ENCODE data around the gene DYDC2. TPM values are rescaled to one million over a fixed set of nuclear protein-coding genes. Genes with fewer than 3 reads are reported as not detected.

DYDC2 gene
- total and polyA plus RNA-seq, 2 of the 4 experiments (the other 2 are of a cell fraction): not detected

DNA sequence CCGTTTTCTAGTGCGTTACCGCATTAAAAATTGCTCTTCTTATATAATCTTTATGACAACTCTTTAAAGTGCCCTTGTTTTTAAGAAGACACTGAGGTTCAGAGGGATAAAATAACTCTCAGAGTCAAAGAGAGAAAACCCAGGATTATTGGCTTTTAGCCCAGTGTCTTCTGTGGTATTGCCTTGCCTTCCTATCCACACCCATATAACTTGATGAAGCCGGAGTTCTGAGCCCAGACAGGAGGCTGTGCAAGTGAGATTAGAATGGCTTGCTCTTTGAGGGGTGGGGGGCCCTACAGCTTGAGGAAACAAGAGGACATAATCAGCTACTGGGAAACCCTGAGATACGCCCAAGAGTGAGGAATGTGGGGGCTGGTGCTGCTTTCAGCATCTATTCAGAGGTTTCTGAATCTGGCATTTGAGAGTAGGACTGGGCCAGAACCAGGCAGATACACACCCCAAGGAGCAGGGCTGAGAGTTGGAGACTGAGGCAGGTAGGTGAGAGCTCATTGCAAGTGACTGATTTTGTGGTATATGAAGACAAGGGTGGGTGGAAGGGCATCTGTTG is 54.1 kb downstream of the DYDC2 start:
- Histone ChIP-seq H3K4me2 (ENCODE audit: low read depth, low read length) (no peak overlapping the region), H3K56ac (ENCODE audit: extremely low read depth, insufficient read depth, low read length) (no peak overlapping the region), H3K4me1 (ENCODE audit: control insufficient read depth, insufficient read depth, low read length) (peaks cover 3% of the 10 kb centered on the region; the same call in 1 of the 2 replicates), H2AK9ac (replicated peaks; ENCODE audit: low read depth, low read length, poor library complexity) (no peak overlapping the region), H2AFZ (replicated peaks; ENCODE audit: low read length, poor library complexity) (no peak overlapping the region), H2BK15ac (ENCODE audit: low read depth, low read length) (no peak overlapping the region), H2AK5ac (ENCODE audit: low read depth, low read length) (no peak overlapping the region), H3K27ac (ENCODE audit: insufficient read depth, low read length) (no peak overlapping the region), H3K36me3 (ENCODE audit: control insufficient read depth, insufficient read depth, low read length) (no peaks in the 10 kb centered on the region), H3K9ac (ENCODE audit: low read depth, low read length) (no peak overlapping the region), H2BK120ac (ENCODE audit: low read depth, low read length) (no peak overlapping the region), H3K9me3 (ENCODE audit: control insufficient read depth, insufficient read depth, low read length) (no peaks in the 10 kb centered on the region), H3K4ac (ENCODE audit: low read depth, low read length) (no peak overlapping the region), H4K91ac (ENCODE audit: insufficient read depth, low read depth, low read length) (no peak overlapping the region), H3K18ac (ENCODE audit: low read depth, low read length) (no peak overlapping the region), H2BK20ac (ENCODE audit: low read depth, low read length) (no peak overlapping the region), H3K14ac (replicated peaks; ENCODE audit: low read depth, low read length) (no peak overlapping the region), H3K79me1 (ENCODE audit: low read depth in 1 of 2, low read length in 2 of 2) (no peaks in the 10 kb centered on the region), H4K5ac (ENCODE audit: low read depth, low read length) (no peak overlapping the region), H3K4me3 (ENCODE audit: insufficient read depth, low read depth, low read length) (no peak overlapping the region), H3K23ac (ENCODE audit: low read depth, low read length) (no peak overlapping the region), H2BK5ac (ENCODE audit: low read depth, low read length, poor library complexity, severe bottlenecking) (no peak overlapping the region), H3K9me1 (ENCODE audit: insufficient read depth, low read length) (peaks cover 3% of the 10 kb centered on the region; the same call in 1 of the 2 replicates), H4K8ac (ENCODE audit: low read depth in 2 of 2, low read length in 2 of 2) (no peak overlapping the region), H3K27me3 (ENCODE audit: control insufficient read depth, insufficient read depth, low read length) (peaks cover 18% of the 10 kb centered on the region), H4K20me1 (ENCODE audit: insufficient read depth, low read length) (no peaks in the 10 kb centered on the region)
- TF ChIP-seq MAFK (IDR thresholded peaks at IDR 0.05; ENCODE audit: low read depth, low read length): no peak
- TF ChIP-seq, protein P1, sequence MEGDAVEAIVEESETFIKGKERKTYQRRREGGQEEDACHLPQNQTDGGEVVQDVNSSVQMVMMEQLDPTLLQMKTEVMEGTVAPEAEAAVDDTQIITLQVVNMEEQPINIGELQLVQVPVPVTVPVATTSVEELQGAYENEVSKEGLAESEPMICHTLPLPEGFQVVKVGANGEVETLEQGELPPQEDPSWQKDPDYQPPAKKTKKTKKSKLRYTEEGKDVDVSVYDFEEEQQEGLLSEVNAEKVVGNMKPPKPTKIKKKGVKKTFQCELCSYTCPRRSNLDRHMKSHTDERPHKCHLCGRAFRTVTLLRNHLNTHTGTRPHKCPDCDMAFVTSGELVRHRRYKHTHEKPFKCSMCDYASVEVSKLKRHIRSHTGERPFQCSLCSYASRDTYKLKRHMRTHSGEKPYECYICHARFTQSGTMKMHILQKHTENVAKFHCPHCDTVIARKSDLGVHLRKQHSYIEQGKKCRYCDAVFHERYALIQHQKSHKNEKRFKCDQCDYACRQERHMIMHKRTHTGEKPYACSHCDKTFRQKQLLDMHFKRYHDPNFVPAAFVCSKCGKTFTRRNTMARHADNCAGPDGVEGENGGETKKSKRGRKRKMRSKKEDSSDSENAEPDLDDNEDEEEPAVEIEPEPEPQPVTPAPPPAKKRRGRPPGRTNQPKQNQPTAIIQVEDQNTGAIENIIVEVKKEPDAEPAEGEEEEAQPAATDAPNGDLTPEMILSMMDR (conservative IDR thresholded peaks at IDR 0.05; ENCODE audit: low read depth, low read length): no peak
- TF ChIP-seq NFE2L2 (IDR thresholded peaks at IDR 0.05; ENCODE audit: low read depth, low read length): no peak
- TF ChIP-seq, protein P2, sequence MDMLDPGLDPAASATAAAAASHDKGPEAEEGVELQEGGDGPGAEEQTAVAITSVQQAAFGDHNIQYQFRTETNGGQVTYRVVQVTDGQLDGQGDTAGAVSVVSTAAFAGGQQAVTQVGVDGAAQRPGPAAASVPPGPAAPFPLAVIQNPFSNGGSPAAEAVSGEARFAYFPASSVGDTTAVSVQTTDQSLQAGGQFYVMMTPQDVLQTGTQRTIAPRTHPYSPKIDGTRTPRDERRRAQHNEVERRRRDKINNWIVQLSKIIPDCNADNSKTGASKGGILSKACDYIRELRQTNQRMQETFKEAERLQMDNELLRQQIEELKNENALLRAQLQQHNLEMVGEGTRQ (IDR thresholded peaks at IDR 0.05; ENCODE audit: low read depth, low read length): no peak
- TF ChIP-seq RAD21 (IDR thresholded peaks at IDR 0.05; ENCODE audit: low read length): no peak
- TF ChIP-seq BHLHE40 (IDR thresholded peaks at IDR 0.05; ENCODE audit: low read depth, low read length): no peak
- no peak for TF ChIP-seq RCOR1 (IDR thresholded peaks at IDR 0.05; ENCODE audit: insufficient replicate concordance, low read length)
- TF ChIP-seq ELK1 (IDR thresholded peaks at IDR 0.05; ENCODE audit: borderline replicate concordance, low read depth, low read length): no peak
- TF ChIP-seq POLR2A (IDR thresholded peaks at IDR 0.05; ENCODE audit: low read depth, low read length): no peak
- no peak for TF ChIP-seq CEBPB (IDR thresholded peaks at IDR 0.05; ENCODE audit: low read depth, low read length)
- TF ChIP-seq SMC3 (IDR thresholded peaks at IDR 0.05; ENCODE audit: low read depth, low read length): no peak
- no peak for TF ChIP-seq RFX5 (IDR thresholded peaks at IDR 0.05; ENCODE audit: low read depth, low read length)
- 83% methylated on average over 1 of the region's 5 CpGs; no CpG with 5 or more reads in 1 of the 2 experiments for WGBS, 2 experiments (ENCODE audit: extremely low coverage in 2 of 2, insufficient read length in 1 of 2)
- in situ Hi-C loops (cut with MboI; ENCODE audit: low sequenced_read_pairs) (no loop called here), dilution Hi-C loops (cut with HindIII; ENCODE audit: low sequenced_read_pairs, unreplicated experiment) (no loop called here), intact Hi-C loops (cut with micrococcal nuclease) (no loop called here)
- no TSS peak for BruUV-seq (replicated peaks)
- ATAC-seq (ENCODE audit: low read depth) (no peak), DNase-seq (no peak)
- ChIA-PET CTCF (interaction anchor here (1.4 kb wide), 1 partner anchor 95 kb away, joined by 3 read pairs; no protein-coding TSS in a partner anchor), POLR2A (ENCODE audit: unreplicated experiment) (no interaction called here)
